Muscle of back (tissue), 11 donors: ENCODE results near the gene SLC25A23. TPM values are rescaled to one million over a fixed set of nuclear protein-coding genes. Genes with fewer than 3 reads are reported as not detected.
A peak's percentile ranks its signal among the peaks of the same experiment; 100 is the strongest.
"Not testable (repeated sequence)": the region's sequence is repeated elsewhere in the genome, so short reads cannot be mapped to it uniquely, and the experiment has no call there.

Experiments used
- DNase-seq, 3 donors: peaks; one replicate each; pipeline versions ENCODE4 v3.0.0 to v3.0.0-alpha.2; 2013
- polyA plus RNA-seq, 10 donors: library from polyadenylated mRNA; unstranded; fragments of 120-200 nt; gene quantifications; one replicate each; pipeline ENCODE4 v1.2.1, GENCODE V29; 2013; ENCODE audit not compliant: insufficient read length in 10 of 10

The SLC25A23 gene
- polyA plus RNA-seq, 10 donors = 24.8 to 40.0 (median 31.4) TPM

- peak in 1 of 3 donors; percentile 30 for DNase-seq
These were observed 814 bp downstream of the SLC25A23 start for GRCh38 chr19:6458695-6459261.

- no peak for DNase-seq
These were observed 1.5 kb downstream of the SLC25A23 start for GRCh38 chr19:6457958-6458694.

GRCh38 chr19:6455924-6456323 lies 3.7 kb downstream of the SLC25A23 start:
- DNase-seq = no peak

GRCh38 chr19:6453951-6454565 lies 5.5 kb downstream of the SLC25A23 start:
- no peak for DNase-seq

- no peak for DNase-seq
These were observed 6.7 kb downstream of the SLC25A23 start for GRCh38 chr19:6452899-6453298.

GRCh38 chr19:6452223-6452614 lies 7.4 kb downstream of the SLC25A23 start:
- DNase-seq = no peak

- DNase-seq = no peak
These were observed 7.9 kb downstream of the SLC25A23 start for GRCh38 chr19:6451583-6452222.

- no peak for DNase-seq
These were observed 9.4 kb downstream of the SLC25A23 start for GRCh38 chr19:6450166-6450565.

GRCh38 chr19:6448045-6448444 lies 11.5 kb downstream of the SLC25A23 start:
- DNase-seq = no peak

- DNase-seq = no peak
These were observed 13.1 kb downstream of the SLC25A23 start for GRCh38 chr19:6446452-6446851.

- no peak for DNase-seq
These were observed 15.6 kb downstream of the SLC25A23 start for GRCh38 chr19:6443986-6444385.

- DNase-seq = no peak
These were observed 17.4 kb downstream of the SLC25A23 start for GRCh38 chr19:6442087-6442688.

- no peak for DNase-seq
These were observed 18.7 kb downstream of the SLC25A23 start for GRCh38 chr19:6440905-6441304.

GRCh38 chr19:6439743-6440142 lies 19.8 kb downstream of the SLC25A23 start:
- DNase-seq = no peak

GRCh38 chr19:6433663-6434062 lies 25.9 kb downstream of the SLC25A23 start, which contains the start of gene SLC25A41:
Gene SLC25A41 (minus strand): TSS chr19:6433763. CDS start chr19:6433693, 70 bp downstream.
- DNase-seq = no peak

- no peak for DNase-seq
These were observed 26.4 kb downstream of the SLC25A23 start for GRCh38 chr19:6433165-6433564.

GRCh38 chr19:6431891-6432290 lies 27.7 kb downstream of the SLC25A23 start:
- no peak for DNase-seq

GRCh38 chr19:6429419-6430221 lies 30.0 kb downstream of the SLC25A23 start:
- no peak for DNase-seq

- not testable (repeated sequence) for DNase-seq
These were observed 30.7 kb downstream of the SLC25A23 start for GRCh38 chr19:6428692-6429418.

GRCh38 chr19:6427131-6427530 lies 32.5 kb downstream of the SLC25A23 start:
- no peak for DNase-seq
